SK-N-SH (cell line): ENCODE measurements around the gene GGCX. TPM values are rescaled to one million over a fixed set of nuclear protein-coding genes. Genes with fewer than 3 reads are reported as not detected.

ENCODE experiments used
- CTCF ChIA-PET: fragments of 300-600, 350-600 bp; formaldehyde crosslinking; extraction: SDS; loops from one replicate; lab custom pipeline; 2021; lab: Yijun Ruan, JAX
- POLR2A ChIA-PET: fragments of 350-600 bp; sonication (Branson Sonifier 250); formaldehyde crosslinking; extraction: SDS; loops from one replicate; lab custom pipeline; 2020; ENCODE audit warnings: antibody characterized with exemption, inconsistent platforms; lab: Yijun Ruan, JAX
- DNase-seq: peaks from one replicate; pipeline ENCODE4 v3.0.0; 2012
- H2AFZ ChIP-seq: fragments of 200-600 bp; sonication (generic); 2 replicates; pipeline ENCODE4 v1.8.1; 2016; ENCODE audit warnings: antibody characterized with exemption, mild to moderate bottlenecking, low read depth
- H3F3A ChIP-seq: fragments of 200-600 bp; sonication (generic); replicated peaks from 2 replicates; pipeline ENCODE3; 2016; ENCODE audit warnings: antibody characterized with exemption, mild to moderate bottlenecking; ENCODE audit not compliant: insufficient read depth
- H3K27ac ChIP-seq, 2 experiments: fragments of 200-500 bp in 1 of 2; fragments of 200-600 bp in 1 of 2; sonication (Bioruptor generic) in 1 of 2; sonication (generic), shearing (Covaris generic) in 1 of 2; 2 replicates each; pipeline versions ENCODE4 v1.5.1 to v1.6.1; 2014 to 2016; ENCODE audit warnings: low read depth in 2 of 2, inconsistent platforms in 1 of 2, low read length in 1 of 2, mild to moderate bottlenecking in 1 of 2, mixed read lengths in 1 of 2
- H3K27me3 ChIP-seq: fragments of 200-600 bp; sonication (generic), shearing (Covaris generic); 2 replicates; pipeline ENCODE4 v1.6.1; 2016; ENCODE audit warnings: mixed run types; ENCODE audit not compliant: insufficient read depth
- H3K36me3 ChIP-seq, 2 experiments: fragments of 200-500 bp in 1 of 2; fragments of 200-600 bp in 1 of 2; sonication (Bioruptor generic) in 1 of 2; sonication (generic) in 1 of 2; replicated peaks in 1 of 2; 2 replicates each; pipeline versions ENCODE3 to v1.5.1; 2014 to 2016; ENCODE audit warnings: low read length in 1 of 2, mild to moderate bottlenecking in 1 of 2; ENCODE audit not compliant: insufficient read depth in 2 of 2, control insufficient read depth in 1 of 2
- H3K4me1 ChIP-seq, 2 experiments: fragments of 200-500 bp in 1 of 2; fragments of 200-600 bp in 1 of 2; sonication (Bioruptor generic) in 1 of 2; sonication (generic), shearing (Covaris generic) in 1 of 2; 2 replicates each; pipeline versions ENCODE4 v1.5.1 to v1.6.1; 2014 to 2016; ENCODE audit warnings: low read depth in 1 of 2, low read length in 1 of 2, mixed run types in 1 of 2; ENCODE audit not compliant: insufficient read depth in 2 of 2, control insufficient read depth in 1 of 2
- H3K4me2 ChIP-seq: fragments of 200-600 bp; sonication (generic), shearing (Covaris generic); 2 replicates; pipeline ENCODE4 v1.6.1; 2017; ENCODE audit warnings: mixed run types
- H3K4me3 ChIP-seq, 2 experiments: fragments of 200-500 bp in 1 of 2; fragments of 200-600 bp in 1 of 2; sonication (Bioruptor generic) in 1 of 2; sonication (generic), shearing (Covaris generic) in 1 of 2; 2 replicates each; pipeline versions ENCODE4 v1.5.1 to v1.8.1; 2014 to 2016; ENCODE audit warnings: low read depth in 2 of 2, inconsistent platforms in 1 of 2, low read length in 1 of 2, mild to moderate bottlenecking in 1 of 2, mixed read lengths in 1 of 2, moderate library complexity in 1 of 2
- H3K79me2 ChIP-seq: fragments of 200-600 bp; sonication (generic); 2 replicates; pipeline ENCODE4 v1.8.1; 2017; ENCODE audit warnings: mild to moderate bottlenecking; ENCODE audit not compliant: insufficient read depth
- H3K9ac ChIP-seq: fragments of 200-600 bp; sonication (generic); 2 replicates; pipeline ENCODE4 v1.6.1; 2017; ENCODE audit warnings: mixed run types
- H3K9me2 ChIP-seq: fragments of 200-600 bp; sonication (generic); 2 replicates; pipeline ENCODE4 v1.6.1; 2017; ENCODE audit warnings: mixed run types
- H3K9me3 ChIP-seq: fragments of 200-600 bp; sonication (generic); 2 replicates; pipeline ENCODE4 v1.6.1; 2017; ENCODE audit warnings: mixed run types, mild to moderate bottlenecking, moderate library complexity
- H4K20me1 ChIP-seq: fragments of 200-600 bp; sonication (generic); 2 replicates; pipeline ENCODE4 v1.6.1; 2017; ENCODE audit warnings: mild to moderate bottlenecking, mixed run types; ENCODE audit not compliant: insufficient read depth
- CHD2 ChIP-seq: fragments of 150-350 bp; IDR thresholded peaks from 2 replicates; pipeline ENCODE4 v1.6.1; 2018; ENCODE audit warnings: low read length; ENCODE audit not compliant: partially characterized antibody
- ELF1 ChIP-seq: IDR thresholded peaks from 2 replicates; pipeline ENCODE4 v1.4.0; 2012
- FOXJ3 ChIP-seq: sonication (generic); formaldehyde crosslinking; IDR thresholded peaks from 2 replicates; pipeline ENCODE4 v1.5.1; 2020; ENCODE audit warnings: mild to moderate bottlenecking, missing genetic modification reagents
- FOXM1 ChIP-seq: IDR thresholded peaks from 2 replicates; pipeline ENCODE4 v1.4.0; 2012; ENCODE audit warnings: low read depth, mild to moderate bottlenecking
- JUND ChIP-seq: IDR thresholded peaks from 2 replicates; pipeline ENCODE4 v1.4.0; 2012
- NRF1 ChIP-seq: IDR thresholded peaks from 2 replicates; pipeline ENCODE4 v1.6.1; 2012; ENCODE audit warnings: low read depth, mild to moderate bottlenecking, low read length
- RCOR1 ChIP-seq: fragments of 150-350 bp; IDR thresholded peaks from 2 replicates; pipeline ENCODE4 v1.6.1; 2017; ENCODE audit warnings: antibody characterized with exemption, low read length
- RFX5 ChIP-seq: IDR thresholded peaks from 2 replicates; pipeline ENCODE4 v1.6.1; 2012; ENCODE audit warnings: mild to moderate bottlenecking, improper control_type of control experiment, low read length
- RXRA ChIP-seq: IDR thresholded peaks from 2 replicates; pipeline ENCODE4 v1.4.0; 2012; ENCODE audit warnings: low read depth, mild to moderate bottlenecking, borderline replicate concordance
- SMC3 ChIP-seq: IDR thresholded peaks from 2 replicates; pipeline ENCODE4 v1.6.1; 2012; ENCODE audit warnings: low read depth, low read length, improper control_type of control experiment
- TAF1 ChIP-seq: IDR thresholded peaks from 2 replicates; pipeline ENCODE4 v1.6.1; 2012; ENCODE audit warnings: low read depth, mild to moderate bottlenecking, low read length, moderate library complexity, borderline replicate concordance
- TEAD4 ChIP-seq: IDR thresholded peaks from 2 replicates; pipeline ENCODE4 v1.4.0; 2012; ENCODE audit warnings: mild to moderate bottlenecking, borderline replicate concordance; ENCODE audit not compliant: insufficient read depth
- USF2 ChIP-seq: fragments of 150-350 bp; IDR thresholded peaks from 2 replicates; pipeline ENCODE4 v1.6.1; 2017; ENCODE audit warnings: antibody characterized with exemption, low read length, low read depth, borderline replicate concordance
- YY1 ChIP-seq: IDR thresholded peaks from 2 replicates; pipeline ENCODE4 v1.4.0; 2012; ENCODE audit warnings: low read depth, mild to moderate bottlenecking
- WGBS: methylation state at CpG from one replicate; pipeline ENCODE4 v1.1.6; 2017; ENCODE audit warnings: low lambda C conversion rate; 5-methylcytosine and 5-hydroxymethylcytosine counted together
- polyA plus RNA-seq, 3 experiments: library from polyadenylated mRNA; depleted of rRNA; stranded (reverse); fragments of >200 nt; gene quantifications; 2 replicates each; pipeline ENCODE4 v1.2.3, GENCODE V29; 2012
- TF ChIP-seq, protein P1 (sequence below): IDR thresholded peaks from 2 replicates; pipeline ENCODE4; 2012
- TF ChIP-seq, protein P2 (sequence below): fragments of 150-350 bp; IDR thresholded peaks from 2 replicates; pipeline ENCODE4 v1.6.1; 2016; ENCODE audit warnings: mild to moderate bottlenecking, low read depth, low read length
- TF ChIP-seq, protein P3 (sequence below): IDR thresholded peaks from 2 replicates; pipeline ENCODE4 v1.4.0; 2012; ENCODE audit warnings: low read depth, borderline replicate concordance
- TF ChIP-seq, protein P4 (sequence below): IDR thresholded peaks from 2 replicates; pipeline ENCODE4 v1.4.0; 2012; ENCODE audit warnings: low read depth

Gene GGCX
- polyA plus RNA-seq, 1 of the 3 experiments (the other 2 are of a cell fraction), result 34.5 TPM

- no peak overlapping the region for H3K4me3 ChIP-seq
- no peaks in the 10 kb centered on the region for H3K36me3 ChIP-seq
- H2AFZ ChIP-seq, result no peak overlapping the region
- no peak overlapping the region for H3K9ac ChIP-seq
- no peaks in the 10 kb centered on the region for H3K79me2 ChIP-seq
- H3F3A ChIP-seq, result no peaks in the 10 kb centered on the region
- TF ChIP-seq, protein P1, sequence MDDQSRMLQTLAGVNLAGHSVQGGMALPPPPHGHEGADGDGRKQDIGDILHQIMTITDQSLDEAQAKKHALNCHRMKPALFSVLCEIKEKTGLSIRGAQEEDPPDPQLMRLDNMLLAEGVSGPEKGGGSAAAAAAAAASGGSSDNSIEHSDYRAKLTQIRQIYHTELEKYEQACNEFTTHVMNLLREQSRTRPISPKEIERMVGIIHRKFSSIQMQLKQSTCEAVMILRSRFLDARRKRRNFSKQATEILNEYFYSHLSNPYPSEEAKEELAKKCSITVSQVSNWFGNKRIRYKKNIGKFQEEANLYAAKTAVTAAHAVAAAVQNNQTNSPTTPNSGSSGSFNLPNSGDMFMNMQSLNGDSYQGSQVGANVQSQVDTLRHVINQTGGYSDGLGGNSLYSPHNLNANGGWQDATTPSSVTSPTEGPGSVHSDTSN, result no peak
- TF ChIP-seq FOXM1, result no peak
- TF ChIP-seq RXRA, result no peak
- TF ChIP-seq, protein P2, sequence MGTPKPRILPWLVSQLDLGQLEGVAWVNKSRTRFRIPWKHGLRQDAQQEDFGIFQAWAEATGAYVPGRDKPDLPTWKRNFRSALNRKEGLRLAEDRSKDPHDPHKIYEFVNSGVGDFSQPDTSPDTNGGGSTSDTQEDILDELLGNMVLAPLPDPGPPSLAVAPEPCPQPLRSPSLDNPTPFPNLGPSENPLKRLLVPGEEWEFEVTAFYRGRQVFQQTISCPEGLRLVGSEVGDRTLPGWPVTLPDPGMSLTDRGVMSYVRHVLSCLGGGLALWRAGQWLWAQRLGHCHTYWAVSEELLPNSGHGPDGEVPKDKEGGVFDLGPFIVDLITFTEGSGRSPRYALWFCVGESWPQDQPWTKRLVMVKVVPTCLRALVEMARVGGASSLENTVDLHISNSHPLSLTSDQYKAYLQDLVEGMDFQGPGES, result no peak
- no peak for TF ChIP-seq RFX5
- no peak for TF ChIP-seq JUND
- no peak for TF ChIP-seq USF2
- no peak for TF ChIP-seq CHD2
- no peak for TF ChIP-seq TEAD4
- TF ChIP-seq, protein P3, sequence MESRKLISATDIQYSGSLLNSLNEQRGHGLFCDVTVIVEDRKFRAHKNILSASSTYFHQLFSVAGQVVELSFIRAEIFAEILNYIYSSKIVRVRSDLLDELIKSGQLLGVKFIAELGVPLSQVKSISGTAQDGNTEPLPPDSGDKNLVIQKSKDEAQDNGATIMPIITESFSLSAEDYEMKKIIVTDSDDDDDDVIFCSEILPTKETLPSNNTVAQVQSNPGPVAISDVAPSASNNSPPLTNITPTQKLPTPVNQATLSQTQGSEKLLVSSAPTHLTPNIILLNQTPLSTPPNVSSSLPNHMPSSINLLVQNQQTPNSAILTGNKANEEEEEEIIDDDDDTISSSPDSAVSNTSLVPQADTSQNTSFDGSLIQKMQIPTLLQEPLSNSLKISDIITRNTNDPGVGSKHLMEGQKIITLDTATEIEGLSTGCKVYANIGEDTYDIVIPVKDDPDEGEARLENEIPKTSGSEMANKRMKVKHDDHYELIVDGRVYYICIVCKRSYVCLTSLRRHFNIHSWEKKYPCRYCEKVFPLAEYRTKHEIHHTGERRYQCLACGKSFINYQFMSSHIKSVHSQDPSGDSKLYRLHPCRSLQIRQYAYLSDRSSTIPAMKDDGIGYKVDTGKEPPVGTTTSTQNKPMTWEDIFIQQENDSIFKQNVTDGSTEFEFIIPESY, result no peak
- H3K9me3 ChIP-seq, result no peaks in the 10 kb centered on the region
- H4K20me1 ChIP-seq, result no peaks in the 10 kb centered on the region
- no peaks in the 10 kb centered on the region for H3K9me2 ChIP-seq
- ChIA-PET POLR2A (no interaction called here), CTCF (interaction anchor here (1.3 kb wide), 1 partner anchor 21 kb away, joined by 3 read pairs; no protein-coding TSS in a partner anchor)
- no peaks in the 10 kb centered on the region for H3K27me3 ChIP-seq
- no peak overlapping the region for H3K27ac ChIP-seq
- no peak for DNase-seq
- WGBS, result 88% methylated on average over 4 of the region's 4 CpGs
- H3K4me1 ChIP-seq, result peaks cover 10 to 11% of the 10 kb centered on the region in 2 experiments; a peak in 2 of 4 replicates
- H3K4me2 ChIP-seq, result no peak overlapping the region
Observed at GRCh38 chr2:85589181-85589580, 27.9 kb upstream of the GGCX start.

- no peaks in the 10 kb centered on the region for H3K79me2 ChIP-seq
- H3K27me3 ChIP-seq, result no peaks in the 10 kb centered on the region
- H3F3A ChIP-seq, result no peaks in the 10 kb centered on the region
- H3K4me2 ChIP-seq, result no peak overlapping the region
- H3K36me3 ChIP-seq, result no peaks in the 10 kb centered on the region
- H3K4me3 ChIP-seq, result no peak overlapping the region
- CTCF ChIA-PET, result no interaction called here
- no peak overlapping the region for H3K27ac ChIP-seq
- H3K9ac ChIP-seq, result no peak overlapping the region
- POLR2A ChIA-PET, result no interaction called here
- no peak for DNase-seq
- 64% methylated on average over 4 of the region's 4 CpGs for WGBS
- no peaks in the 10 kb centered on the region for H3K9me2 ChIP-seq
- H2AFZ ChIP-seq, result no peak overlapping the region
- H3K9me3 ChIP-seq, result no peaks in the 10 kb centered on the region
- H3K4me1 ChIP-seq, result peaks cover 10 to 11% of the 10 kb centered on the region in 2 experiments; a peak in 2 of 4 replicates
- H4K20me1 ChIP-seq, result no peaks in the 10 kb centered on the region
- no peak for TF ChIP-seq FOXJ3 (CRISPR knock-in tag)
- TF ChIP-seq, protein P3, result no peak
- TF ChIP-seq ELF1, result no peak
- no peak for TF ChIP-seq NRF1
- TF ChIP-seq RFX5, result no peak
- TF ChIP-seq TAF1, result no peak
- no peak for TF ChIP-seq USF2
- TF ChIP-seq, protein P4, sequence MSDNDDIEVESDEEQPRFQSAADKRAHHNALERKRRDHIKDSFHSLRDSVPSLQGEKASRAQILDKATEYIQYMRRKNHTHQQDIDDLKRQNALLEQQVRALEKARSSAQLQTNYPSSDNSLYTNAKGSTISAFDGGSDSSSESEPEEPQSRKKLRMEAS, result no peak
- TF ChIP-seq YY1, result no peak
- TF ChIP-seq RCOR1, result no peak
- no peak for TF ChIP-seq SMC3
- TF ChIP-seq, protein P1, result no peak
Observed at GRCh38 chr2:85588645-85589044, 27.4 kb upstream of the GGCX start.
